Upper lobe of left lung (tissue), 4 donors: Measurements from ENCODE around the gene KRTAP4-9.

Source experiments
- EP300 ChIP-seq, 4 donors: sonication (generic); formaldehyde crosslinking; IDR thresholded peaks; one replicate each; pipeline ENCODE4 v1.5.1; 2017; ENCODE audit warnings: antibody characterized with exemption in 4 of 4, control low read depth in 2 of 4
- POLR2A ChIP-seq, 4 donors: fragments of 450-650 bp; IDR thresholded peaks; one replicate each; pipeline ENCODE4 v1.5.1; 2016 to 2017; ENCODE audit warnings: antibody characterized with exemption in 4 of 4, mild to moderate bottlenecking in 2 of 4
- POLR2AphosphoS5 ChIP-seq, 2 donors: sonication (generic); formaldehyde crosslinking; IDR thresholded peaks; one replicate each; pipeline ENCODE4 v1.5.1; 2017; ENCODE audit warnings: antibody characterized with exemption in 2 of 2
- TF ChIP-seq, protein P1 (sequence below), 6 experiments: fragments of 450-650 bp in 4 of 6; fragments of 200-600 bp in 2 of 6; sonication (generic) in 2 of 6; IDR thresholded peaks; one replicate each; pipeline ENCODE4 v1.5.1; 2016 to 2019; ENCODE audit warnings: antibody characterized with exemption in 6 of 6

DNA sequence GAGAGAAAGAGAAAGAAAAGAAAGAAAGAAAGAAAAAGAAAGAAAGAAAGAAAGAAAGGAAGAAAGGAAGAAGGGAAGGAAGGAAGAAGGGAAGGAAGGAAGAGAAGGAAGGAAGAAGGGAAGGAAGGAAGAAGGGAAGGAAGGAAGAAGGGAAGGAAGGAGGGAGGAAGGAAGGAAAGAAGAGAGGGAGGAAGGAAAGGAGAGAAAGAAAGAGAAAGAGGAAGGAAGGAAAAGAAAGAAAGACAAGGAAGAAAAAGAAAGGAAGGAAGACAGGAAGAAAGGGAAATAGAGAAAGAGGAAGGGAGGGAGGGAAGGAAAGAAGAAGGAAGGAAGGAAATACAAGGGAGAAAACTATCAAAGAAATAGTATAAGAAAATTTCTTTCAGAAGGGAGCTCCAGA, 28.4 kb upstream of the KRTAP4-9 start:
- TF ChIP-seq, protein P1, sequence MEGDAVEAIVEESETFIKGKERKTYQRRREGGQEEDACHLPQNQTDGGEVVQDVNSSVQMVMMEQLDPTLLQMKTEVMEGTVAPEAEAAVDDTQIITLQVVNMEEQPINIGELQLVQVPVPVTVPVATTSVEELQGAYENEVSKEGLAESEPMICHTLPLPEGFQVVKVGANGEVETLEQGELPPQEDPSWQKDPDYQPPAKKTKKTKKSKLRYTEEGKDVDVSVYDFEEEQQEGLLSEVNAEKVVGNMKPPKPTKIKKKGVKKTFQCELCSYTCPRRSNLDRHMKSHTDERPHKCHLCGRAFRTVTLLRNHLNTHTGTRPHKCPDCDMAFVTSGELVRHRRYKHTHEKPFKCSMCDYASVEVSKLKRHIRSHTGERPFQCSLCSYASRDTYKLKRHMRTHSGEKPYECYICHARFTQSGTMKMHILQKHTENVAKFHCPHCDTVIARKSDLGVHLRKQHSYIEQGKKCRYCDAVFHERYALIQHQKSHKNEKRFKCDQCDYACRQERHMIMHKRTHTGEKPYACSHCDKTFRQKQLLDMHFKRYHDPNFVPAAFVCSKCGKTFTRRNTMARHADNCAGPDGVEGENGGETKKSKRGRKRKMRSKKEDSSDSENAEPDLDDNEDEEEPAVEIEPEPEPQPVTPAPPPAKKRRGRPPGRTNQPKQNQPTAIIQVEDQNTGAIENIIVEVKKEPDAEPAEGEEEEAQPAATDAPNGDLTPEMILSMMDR (IDR thresholded peaks at IDR 0.05) = no peak
- TF ChIP-seq POLR2A (IDR thresholded peaks at IDR 0.05) = no peak
- TF ChIP-seq POLR2AphosphoS5 (IDR thresholded peaks at IDR 0.05) = no peak
- no peak for TF ChIP-seq EP300 (IDR thresholded peaks at IDR 0.05)
